Neural cell (in vitro differentiated cells): ENCODE data around the gene IRF2BP2. TPM values are rescaled to one million over a fixed set of nuclear protein-coding genes. Genes with fewer than 3 reads are reported as not detected.
"Not testable (repeated sequence)": the region's sequence is repeated elsewhere in the genome, so short reads cannot be mapped to it uniquely, and the experiment has no call there.

Experiments
- H2AFZ ChIP-seq: fragments of 200-600, 300-800 bp; sonication (generic), shearing (Covaris generic); 2 replicates; pipeline ENCODE4 v1.6.0; 2014; ENCODE audit warnings: low read depth, mild to moderate bottlenecking, antibody characterized with exemption, low read length, moderate library complexity
- H3F3A ChIP-seq: fragments of 200-600 bp; shearing (Covaris generic); 2 replicates; pipeline ENCODE4 v1.6.1; 2016; ENCODE audit warnings: mild to moderate bottlenecking, moderate library complexity, mixed read lengths, antibody characterized with exemption, low read length; ENCODE audit not compliant: insufficient read depth, poor library complexity, severe bottlenecking
- H3K27ac ChIP-seq: fragments of 200-600, 300-800 bp; sonication (generic), shearing (Covaris generic); 2 replicates; pipeline ENCODE4 v1.5.1; 2014; ENCODE audit warnings: mild to moderate bottlenecking, low read length, moderate library complexity
- H3K27me3 ChIP-seq: fragments of 300-800, 200-600 bp; sonication (generic), shearing (Covaris generic); 2 replicates; pipeline ENCODE4 v1.6.0; 2014; ENCODE audit warnings: mild to moderate bottlenecking, low read depth, low read length, moderate library complexity; ENCODE audit not compliant: insufficient read depth
- H3K36me3 ChIP-seq: fragments of 300-800, 200-600 bp; sonication (generic), shearing (Covaris generic); 2 replicates; pipeline ENCODE4 v1.5.1; 2014; ENCODE audit warnings: mild to moderate bottlenecking, antibody characterized with exemption, low read length, moderate library complexity; ENCODE audit not compliant: insufficient read depth
- H3K4me2 ChIP-seq: fragments of 300-800, 200-600 bp; sonication (generic), shearing (Covaris generic); 2 replicates; pipeline ENCODE4 v1.6.0; 2014; ENCODE audit warnings: mild to moderate bottlenecking, low read length
- H3K4me3 ChIP-seq: fragments of 300-800, 200-600 bp; sonication (generic), shearing (Covaris generic); 2 replicates; pipeline ENCODE4 v1.5.1; 2014; ENCODE audit warnings: mild to moderate bottlenecking, low read length, moderate library complexity
- H3K79me2 ChIP-seq: fragments of 200-600 bp; shearing (Covaris generic); replicated peaks from 2 replicates; pipeline ENCODE4 v1.6.0; 2014; ENCODE audit warnings: mild to moderate bottlenecking, low read length, moderate library complexity; ENCODE audit not compliant: insufficient read depth
- H3K9ac ChIP-seq: fragments of 300-800, 200-600 bp; sonication (generic), shearing (Covaris generic); 2 replicates; pipeline ENCODE4 v1.6.1; 2016; ENCODE audit warnings: mild to moderate bottlenecking, low read length, mixed read lengths
- H3K9me2 ChIP-seq: fragments of 200-600 bp; shearing (Covaris generic); 2 replicates; pipeline ENCODE4 v1.6.1; 2016; ENCODE audit warnings: mild to moderate bottlenecking, low read length, mixed read lengths; ENCODE audit not compliant: insufficient read depth
- H3K9me3 ChIP-seq: fragments of 200-600, 300-800 bp; sonication (generic), shearing (Covaris generic); 2 replicates; pipeline ENCODE4 v1.6.1; 2016; ENCODE audit warnings: mild to moderate bottlenecking, mixed run types, low read length, moderate library complexity, mixed read lengths
- H4K20me1 ChIP-seq: fragments of 200-600 bp; shearing (Covaris generic); 2 replicates; pipeline ENCODE4 v1.6.1; 2016; ENCODE audit warnings: mild to moderate bottlenecking, mixed run types; ENCODE audit not compliant: insufficient read depth
- EP300 ChIP-seq: fragments of 450-650 bp; conservative IDR thresholded peaks from 2 replicates; pipeline ENCODE4 v1.6.1; 2014; ENCODE audit warnings: antibody characterized with exemption, mild to moderate bottlenecking, moderate library complexity; ENCODE audit not compliant: poor library complexity, severe bottlenecking
- EZH2 ChIP-seq: fragments of 200-600, 300-800 bp; shearing (Covaris generic), sonication (generic); IDR thresholded peaks from 2 replicates; pipeline ENCODE4 v1.6.1; 2014; ENCODE audit warnings: antibody characterized with exemption, low read length, borderline replicate concordance, mild to moderate bottlenecking; ENCODE audit not compliant: insufficient read depth, poor library complexity, severe bottlenecking
- MXI1 ChIP-seq: fragments of 450-650 bp; conservative IDR thresholded peaks from 2 replicates; pipeline ENCODE4 v1.6.1; 2014; ENCODE audit warnings: antibody characterized with exemption, mild to moderate bottlenecking; ENCODE audit not compliant: poor library complexity, severe bottlenecking
- POLR2AphosphoS5 ChIP-seq: IDR thresholded peaks from 2 replicates; pipeline ENCODE4 v1.6.1; 2012
- RAD21 ChIP-seq: fragments of 450-650 bp; conservative IDR thresholded peaks from 2 replicates; pipeline ENCODE4 v1.6.1; 2014; ENCODE audit warnings: antibody characterized with exemption, mild to moderate bottlenecking, moderate library complexity
- SMC3 ChIP-seq: fragments of 450-650 bp; conservative IDR thresholded peaks from 2 replicates; pipeline ENCODE4 v1.6.1; 2014; ENCODE audit warnings: antibody characterized with exemption, mild to moderate bottlenecking, moderate library complexity; ENCODE audit not compliant: poor library complexity
- TAF1 ChIP-seq: IDR thresholded peaks from 2 replicates; pipeline ENCODE4 v1.6.1; 2012; ENCODE audit warnings: low read depth
- polyA plus RNA-seq: library from polyadenylated mRNA; depleted of rRNA; stranded (reverse); fragments of >200 nt; gene quantifications from 2 replicates; pipeline ENCODE4 v1.2.3, GENCODE V29; 2014
- TF ChIP-seq, protein P1 (sequence below): IDR thresholded peaks from 2 replicates; pipeline ENCODE4 v1.6.1; 2012; ENCODE audit warnings: borderline replicate concordance
- TF ChIP-seq, protein P2 (sequence below): fragments of 450-650 bp; IDR thresholded peaks from 2 replicates; pipeline ENCODE4 v1.5.1; 2014; ENCODE audit warnings: antibody characterized with exemption, mild to moderate bottlenecking, moderate library complexity; ENCODE audit not compliant: poor library complexity, severe bottlenecking

Gene IRF2BP2
- polyA plus RNA-seq, 1 donor from 2014 or later, result 56.9 TPM

DNA sequence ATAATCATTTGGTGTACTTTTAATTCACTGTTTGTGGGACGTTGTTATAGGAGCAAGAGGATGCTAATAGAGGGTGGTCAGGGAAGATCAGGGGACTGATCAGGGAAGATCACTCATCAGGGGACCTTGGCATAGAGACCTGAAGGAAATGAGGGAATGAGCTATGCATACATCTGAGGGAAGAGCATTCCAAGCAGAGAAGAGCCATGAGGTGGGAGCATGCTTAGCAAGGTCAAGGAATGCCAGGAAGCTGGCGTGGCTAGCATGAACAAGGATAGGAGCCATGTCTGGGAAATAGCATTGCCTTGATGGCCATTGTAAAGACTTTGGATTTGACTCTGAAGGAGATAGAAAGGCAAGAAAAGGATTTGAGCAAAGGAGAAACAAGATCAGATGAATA, 14.1 kb downstream of the IRF2BP2 start:
- Histone ChIP-seq H3K9me3 (no peaks in the 10 kb centered on the region), H2AFZ (no peak overlapping the region), H3K4me2 (no peak overlapping the region), H3K9me2 (no peaks in the 10 kb centered on the region), H3F3A (peaks cover 7% of the 10 kb centered on the region), H3K79me2 (peaks cover under 1% of the 10 kb centered on the region), H3K4me3 (no peak overlapping the region), H3K36me3 (no peaks in the 10 kb centered on the region), H3K27me3 (no peaks in the 10 kb centered on the region), H3K27ac (no peak overlapping the region), H4K20me1 (no peaks in the 10 kb centered on the region), H3K9ac (no peak overlapping the region)
- TF ChIP-seq EZH2, result no peak
- no peak for TF ChIP-seq MXI1
- no peak for TF ChIP-seq SMC3
- TF ChIP-seq POLR2AphosphoS5, result no peak
- TF ChIP-seq TAF1, result no peak
- TF ChIP-seq, protein P1, sequence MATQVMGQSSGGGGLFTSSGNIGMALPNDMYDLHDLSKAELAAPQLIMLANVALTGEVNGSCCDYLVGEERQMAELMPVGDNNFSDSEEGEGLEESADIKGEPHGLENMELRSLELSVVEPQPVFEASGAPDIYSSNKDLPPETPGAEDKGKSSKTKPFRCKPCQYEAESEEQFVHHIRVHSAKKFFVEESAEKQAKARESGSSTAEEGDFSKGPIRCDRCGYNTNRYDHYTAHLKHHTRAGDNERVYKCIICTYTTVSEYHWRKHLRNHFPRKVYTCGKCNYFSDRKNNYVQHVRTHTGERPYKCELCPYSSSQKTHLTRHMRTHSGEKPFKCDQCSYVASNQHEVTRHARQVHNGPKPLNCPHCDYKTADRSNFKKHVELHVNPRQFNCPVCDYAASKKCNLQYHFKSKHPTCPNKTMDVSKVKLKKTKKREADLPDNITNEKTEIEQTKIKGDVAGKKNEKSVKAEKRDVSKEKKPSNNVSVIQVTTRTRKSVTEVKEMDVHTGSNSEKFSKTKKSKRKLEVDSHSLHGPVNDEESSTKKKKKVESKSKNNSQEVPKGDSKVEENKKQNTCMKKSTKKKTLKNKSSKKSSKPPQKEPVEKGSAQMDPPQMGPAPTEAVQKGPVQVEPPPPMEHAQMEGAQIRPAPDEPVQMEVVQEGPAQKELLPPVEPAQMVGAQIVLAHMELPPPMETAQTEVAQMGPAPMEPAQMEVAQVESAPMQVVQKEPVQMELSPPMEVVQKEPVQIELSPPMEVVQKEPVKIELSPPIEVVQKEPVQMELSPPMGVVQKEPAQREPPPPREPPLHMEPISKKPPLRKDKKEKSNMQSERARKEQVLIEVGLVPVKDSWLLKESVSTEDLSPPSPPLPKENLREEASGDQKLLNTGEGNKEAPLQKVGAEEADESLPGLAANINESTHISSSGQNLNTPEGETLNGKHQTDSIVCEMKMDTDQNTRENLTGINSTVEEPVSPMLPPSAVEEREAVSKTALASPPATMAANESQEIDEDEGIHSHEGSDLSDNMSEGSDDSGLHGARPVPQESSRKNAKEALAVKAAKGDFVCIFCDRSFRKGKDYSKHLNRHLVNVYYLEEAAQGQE, result no peak
- TF ChIP-seq RAD21, result no peak
- no peak for TF ChIP-seq EP300
- TF ChIP-seq, protein P2, sequence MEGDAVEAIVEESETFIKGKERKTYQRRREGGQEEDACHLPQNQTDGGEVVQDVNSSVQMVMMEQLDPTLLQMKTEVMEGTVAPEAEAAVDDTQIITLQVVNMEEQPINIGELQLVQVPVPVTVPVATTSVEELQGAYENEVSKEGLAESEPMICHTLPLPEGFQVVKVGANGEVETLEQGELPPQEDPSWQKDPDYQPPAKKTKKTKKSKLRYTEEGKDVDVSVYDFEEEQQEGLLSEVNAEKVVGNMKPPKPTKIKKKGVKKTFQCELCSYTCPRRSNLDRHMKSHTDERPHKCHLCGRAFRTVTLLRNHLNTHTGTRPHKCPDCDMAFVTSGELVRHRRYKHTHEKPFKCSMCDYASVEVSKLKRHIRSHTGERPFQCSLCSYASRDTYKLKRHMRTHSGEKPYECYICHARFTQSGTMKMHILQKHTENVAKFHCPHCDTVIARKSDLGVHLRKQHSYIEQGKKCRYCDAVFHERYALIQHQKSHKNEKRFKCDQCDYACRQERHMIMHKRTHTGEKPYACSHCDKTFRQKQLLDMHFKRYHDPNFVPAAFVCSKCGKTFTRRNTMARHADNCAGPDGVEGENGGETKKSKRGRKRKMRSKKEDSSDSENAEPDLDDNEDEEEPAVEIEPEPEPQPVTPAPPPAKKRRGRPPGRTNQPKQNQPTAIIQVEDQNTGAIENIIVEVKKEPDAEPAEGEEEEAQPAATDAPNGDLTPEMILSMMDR, result no peak

DNA sequence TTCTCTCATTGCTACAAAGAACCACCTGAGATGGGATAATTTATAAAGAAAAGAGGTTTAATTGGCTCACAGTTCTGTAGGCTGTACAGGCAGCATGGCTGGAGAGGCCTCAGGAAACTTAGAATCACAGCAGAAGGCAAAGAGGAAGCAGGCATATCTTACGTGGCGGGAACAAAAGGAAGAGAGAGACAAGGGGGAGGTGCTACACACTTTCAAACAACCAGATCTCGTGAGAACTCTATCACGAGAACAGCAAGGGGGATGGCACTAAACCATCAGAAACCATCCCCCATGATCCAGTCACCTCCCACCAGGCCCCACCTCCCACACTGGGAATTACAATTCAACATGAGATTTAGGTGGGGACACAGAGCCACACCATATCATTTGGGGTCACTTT, 15.4 kb downstream of the IRF2BP2 start:
- not testable (repeated sequence) for H3K4me2 ChIP-seq, H3K79me2 ChIP-seq, H3F3A ChIP-seq

DNA sequence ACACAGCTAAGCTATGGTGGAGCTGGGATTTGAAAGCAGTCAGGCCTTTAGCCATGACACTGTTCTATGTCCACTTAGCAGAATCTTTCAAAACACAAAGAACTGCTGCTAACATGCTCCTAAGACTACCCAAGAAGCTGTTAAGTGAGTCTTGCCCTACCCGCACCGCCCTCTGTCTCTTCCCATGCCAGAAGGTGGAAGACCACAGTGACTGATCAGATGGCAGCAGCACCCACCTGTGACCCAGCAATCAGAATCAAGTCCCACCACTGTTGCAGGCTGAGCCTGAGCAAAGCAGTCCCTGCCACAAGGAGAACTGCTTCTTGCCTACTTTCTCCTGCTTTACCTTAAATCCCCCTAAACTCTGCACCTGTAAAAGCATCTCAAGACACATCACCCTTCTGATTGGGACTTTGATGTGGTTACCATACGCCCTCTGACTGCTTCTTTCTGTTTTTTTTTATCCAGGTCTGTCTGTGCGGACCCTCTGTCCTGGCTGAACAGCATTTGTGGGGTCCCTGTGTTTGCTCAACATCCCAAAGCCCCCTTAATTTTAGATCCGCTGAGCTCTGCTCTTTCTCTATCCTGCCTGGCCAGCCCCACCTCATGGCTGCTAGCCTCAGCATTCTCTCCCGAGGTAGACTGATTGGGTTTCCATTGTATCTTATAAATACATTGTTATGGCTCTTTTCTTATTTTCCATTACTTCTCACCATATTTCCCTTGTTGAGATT, 16.0 kb downstream of the IRF2BP2 start:
- no peaks in the 10 kb centered on the region for H4K20me1 ChIP-seq
- no peaks in the 10 kb centered on the region for H3K9me2 ChIP-seq
- no peaks in the 10 kb centered on the region for H3K27me3 ChIP-seq
- no peak overlapping the region for H3K27ac ChIP-seq
- H3K4me3 ChIP-seq, result no peak overlapping the region
- H3F3A ChIP-seq, result no peaks in the 10 kb centered on the region
- H2AFZ ChIP-seq, result no peak overlapping the region
- H3K4me2 ChIP-seq, result no peak overlapping the region
- TF ChIP-seq POLR2AphosphoS5 (no peak), EZH2 (no peak)
- TF ChIP-seq, protein P1, result no peak
- no peaks in the 10 kb centered on the region for H3K79me2 ChIP-seq
- H3K9me3 ChIP-seq, result no peaks in the 10 kb centered on the region
- H3K9ac ChIP-seq, result no peak overlapping the region
- H3K36me3 ChIP-seq, result no peaks in the 10 kb centered on the region

More for the DNA sequence above, 15.4 kb downstream of the IRF2BP2 start:
- H3K27ac ChIP-seq, H3K9ac ChIP-seq, H3K36me3 ChIP-seq, H2AFZ ChIP-seq, H3K9me3 ChIP-seq, H4K20me1 ChIP-seq, H3K9me2 ChIP-seq, H3K27me3 ChIP-seq, H3K4me3 ChIP-seq: not testable (repeated sequence)
